Tibial artery (tissue), 4 donors: ENCODE data around the gene ARFGEF2.

ENCODE experiments used
- DNase-seq, 2 donors: peaks; one replicate each; pipeline ENCODE4 v3.0.0-alpha.2; 2019
- H3K27ac ChIP-seq, 2 donors: fragments of 200-600 bp; sonication (generic) in 1 of 2; 1 replicate in 1 of 2; 2 replicates in 1 of 2; pipeline ENCODE4 v1.5.1; 2018 to 2019; ENCODE audit warnings: mild to moderate bottlenecking in 1 of 2
- H3K27me3 ChIP-seq, 2 donors: fragments of 200-600 bp; sonication (generic) in 1 of 2; one replicate each; pipeline versions ENCODE4 v1.5.1 to v1.6.0; 2016 to 2019
- H3K36me3 ChIP-seq, 3 donors: fragments of 200-600 bp; sonication (generic) in 2 of 3; one replicate each; pipeline ENCODE4 v1.5.1; 2016 to 2019; ENCODE audit warnings: mild to moderate bottlenecking in 2 of 3
- H3K4me1 ChIP-seq, 4 donors: fragments of 200-600 bp; sonication (generic) in 2 of 4; 1 replicate in 3 of 4; 2 replicates in 1 of 4; pipeline ENCODE4 v1.5.1; 2016 to 2019
- H3K4me3 ChIP-seq, 2 donors: fragments of 200-600 bp; sonication (generic) in 1 of 2; 1 replicate in 1 of 2; 2 replicates in 1 of 2; pipeline ENCODE4 v1.5.1; 2018 to 2019; ENCODE audit warnings: mild to moderate bottlenecking in 2 of 2
- H3K9me3 ChIP-seq, 3 donors: fragments of 200-600 bp; sonication (generic) in 1 of 3; one replicate each; pipeline ENCODE4 v1.5.1; 2016 to 2019
- CTCF ChIP-seq, 2 experiments: fragments of 200-600 bp in 1 of 2; fragments of 450-650 bp in 1 of 2; IDR thresholded peaks; one replicate each; pipeline ENCODE4 v1.5.1; 2017 to 2019; ENCODE audit warnings: antibody characterized with exemption in 2 of 2, mild to moderate bottlenecking in 1 of 2, moderate library complexity in 1 of 2
- intact Hi-C: fragments of 100-400 bp; cut with DNase I; formaldehyde crosslinking; loops from one replicate; pipeline ENCODE4 v1.15.0; 2023; ENCODE audit warnings: low total_unique reads

ARFGEF2 gene

GRCh38 chr20:48937674-48938073, 16.2 kb downstream of the ARFGEF2 start:
- H3K4me3 ChIP-seq: no peak overlapping the region
- H3K4me1 ChIP-seq: peaks cover 0 to 14% (median 5%) of the 10 kb centered on the region in 4 donors
- no peak for DNase-seq
- peaks cover 2 to 21% (median 16%) of the 10 kb centered on the region in 3 donors for H3K36me3 ChIP-seq
- intact Hi-C loops: no loop called here
- no peak for TF ChIP-seq CTCF (IDR thresholded peaks at IDR 0.05)
- H3K27me3 ChIP-seq: no peaks in the 10 kb centered on the region
- no peaks in the 10 kb centered on the region for H3K9me3 ChIP-seq
- H3K27ac ChIP-seq: no peak overlapping the region

- Histone ChIP-seq H3K4me3 (no peak overlapping the region), H3K9me3 (no peaks in the 10 kb centered on the region), H3K36me3 (peaks cover 10 to 31% (median 26%) of the 10 kb centered on the region in 3 donors), H3K27me3 (no peaks in the 10 kb centered on the region), H3K27ac (no peak overlapping the region), H3K4me1 (peaks cover 0 to 8% (median 2%) of the 10 kb centered on the region in 4 donors)
- no peak for DNase-seq
- TF ChIP-seq CTCF (IDR thresholded peaks at IDR 0.05): no peak
- intact Hi-C loops: no loop called here
Observed at GRCh38 chr20:48938670-48939069, 17.2 kb downstream of the ARFGEF2 start.

- peaks cover 25 to 45% (median 40%) of the 10 kb centered on the region in 3 donors for H3K36me3 ChIP-seq
- H3K9me3 ChIP-seq: no peaks in the 10 kb centered on the region
- intact Hi-C loops: no loop called here
- no peak overlapping the region for H3K4me3 ChIP-seq
- no peak for TF ChIP-seq CTCF (IDR thresholded peaks at IDR 0.05)
- no peak overlapping the region for H3K27ac ChIP-seq
- no peak for DNase-seq
- no peaks in the 10 kb centered on the region for H3K27me3 ChIP-seq
- H3K4me1 ChIP-seq: peaks cover 0 to 8% (median 2%) of the 10 kb centered on the region in 4 donors
Observed at GRCh38 chr20:48940170-48940569, 18.7 kb downstream of the ARFGEF2 start.

- no peaks in the 10 kb centered on the region for H3K9me3 ChIP-seq
- intact Hi-C loops: no loop called here
- TF ChIP-seq CTCF (IDR thresholded peaks at IDR 0.05): no peak
- no peak overlapping the region for H3K4me3 ChIP-seq
- no peak overlapping the region for H3K27ac ChIP-seq
- DNase-seq: no peak
- peaks cover 0 to 8% (median 2%) of the 10 kb centered on the region in 4 donors for H3K4me1 ChIP-seq
- no peaks in the 10 kb centered on the region for H3K27me3 ChIP-seq
- peaks cover 30 to 58% (median 43%) of the 10 kb centered on the region in 3 donors for H3K36me3 ChIP-seq
Observed at GRCh38 chr20:48941467-48941866, 20.0 kb downstream of the ARFGEF2 start.

- TF ChIP-seq CTCF (IDR thresholded peaks at IDR 0.05): no peak
- H3K9me3 ChIP-seq: no peaks in the 10 kb centered on the region
- no peak overlapping the region for H3K27ac ChIP-seq
- H3K4me3 ChIP-seq: no peak overlapping the region
- no peak for DNase-seq
- H3K36me3 ChIP-seq: peaks cover 30 to 60% (median 39%) of the 10 kb centered on the region in 3 donors
- H3K27me3 ChIP-seq: no peaks in the 10 kb centered on the region
- H3K4me1 ChIP-seq: peaks cover 0 to 2% (median 0%) of the 10 kb centered on the region in 4 donors
- intact Hi-C loops: no loop called here
Observed at GRCh38 chr20:48942730-48943129, 21.2 kb downstream of the ARFGEF2 start.
